ENCODE results near the gene RAD23A. TPM values are rescaled to one million over a fixed set of nuclear protein-coding genes. Genes with fewer than 3 reads are reported as not detected.
A peak's percentile ranks its signal among the peaks of the same experiment; 100 is the strongest.

RAD23A gene
- 100 to 1,000 TPM; 108 to 140 (median 129) TPM for total RNA-seq (2021; fragmentation: NEBNext Ultra II Directional; extraction: Animal tissue kit (Norgen Biotek cat#: 25700))
- long read RNA-seq, transcript RAD23A-203 (9 exons, 1,746 nt) = major isoform, 100 of 205 reads
- long read RNA-seq, transcript RAD23A-201 (9 exons, 1,736 nt) = minor isoform, 86 of 205 reads
- long read RNA-seq, partial matches to known transcripts = 9 of 205 reads
- long read RNA-seq, other reads (novel, unspliced or antisense) = 7 of 205 reads

DNA sequence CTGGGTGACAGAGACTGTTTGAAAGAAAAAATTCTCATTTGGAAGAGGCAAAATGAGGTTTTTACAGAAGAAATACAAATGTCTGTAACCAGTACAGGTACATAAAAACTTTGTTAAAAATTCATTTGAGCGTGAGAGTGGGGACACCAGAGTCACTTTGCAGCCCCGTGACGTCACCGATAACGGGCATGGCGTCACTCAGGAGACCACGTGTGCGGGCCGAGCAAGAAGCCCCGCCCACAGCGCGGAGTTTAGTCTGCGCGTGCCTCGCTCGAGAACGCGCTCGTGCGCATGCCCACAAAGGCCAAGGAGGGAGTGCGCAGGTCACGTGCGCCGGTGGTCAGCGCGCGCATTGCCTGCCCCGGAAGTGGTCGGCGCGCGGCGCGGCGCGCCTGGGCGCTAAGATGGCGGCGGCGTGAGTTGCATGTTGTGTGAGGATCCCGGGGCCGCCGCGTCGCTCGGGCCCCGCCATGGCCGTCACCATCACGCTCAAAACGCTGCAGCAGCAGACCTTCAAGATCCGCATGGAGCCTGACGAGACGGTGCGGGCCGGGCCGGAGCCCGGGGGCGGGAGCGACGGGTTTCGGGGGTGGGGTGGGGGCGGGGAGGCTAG, at the start of gene RAD23A:
RAD23A (plus strand) TSS at position 384 of the 613 bp plus-strand sequence; CDS start at position 471, 87 bp downstream.
- peak within 1 kb of the TSS; percentile 94 for H3K4me3 Mint-ChIP-seq

GRCh38 chr19:12896460-12896859, 49.2 kb upstream of the RAD23A start:
- H3K4me3 Mint-ChIP-seq = no peak overlapping the region
- TF ChIP-seq, protein P1, sequence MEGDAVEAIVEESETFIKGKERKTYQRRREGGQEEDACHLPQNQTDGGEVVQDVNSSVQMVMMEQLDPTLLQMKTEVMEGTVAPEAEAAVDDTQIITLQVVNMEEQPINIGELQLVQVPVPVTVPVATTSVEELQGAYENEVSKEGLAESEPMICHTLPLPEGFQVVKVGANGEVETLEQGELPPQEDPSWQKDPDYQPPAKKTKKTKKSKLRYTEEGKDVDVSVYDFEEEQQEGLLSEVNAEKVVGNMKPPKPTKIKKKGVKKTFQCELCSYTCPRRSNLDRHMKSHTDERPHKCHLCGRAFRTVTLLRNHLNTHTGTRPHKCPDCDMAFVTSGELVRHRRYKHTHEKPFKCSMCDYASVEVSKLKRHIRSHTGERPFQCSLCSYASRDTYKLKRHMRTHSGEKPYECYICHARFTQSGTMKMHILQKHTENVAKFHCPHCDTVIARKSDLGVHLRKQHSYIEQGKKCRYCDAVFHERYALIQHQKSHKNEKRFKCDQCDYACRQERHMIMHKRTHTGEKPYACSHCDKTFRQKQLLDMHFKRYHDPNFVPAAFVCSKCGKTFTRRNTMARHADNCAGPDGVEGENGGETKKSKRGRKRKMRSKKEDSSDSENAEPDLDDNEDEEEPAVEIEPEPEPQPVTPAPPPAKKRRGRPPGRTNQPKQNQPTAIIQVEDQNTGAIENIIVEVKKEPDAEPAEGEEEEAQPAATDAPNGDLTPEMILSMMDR (IDR thresholded peaks at IDR 0.05) = no peak

More for the DNA sequence above, at the start of gene RAD23A:
- peak; percentile 97 for DNase-seq
- no peaks in the 10 kb centered on the region for H3K9me3 Mint-ChIP-seq
- peaks cover 7% of the 10 kb centered on the region for H3K27me3 Mint-ChIP-seq (ENCODE audit: insufficient read depth)
- H3K36me3 Mint-ChIP-seq (ENCODE audit: low read depth) = peaks cover 59% of the 10 kb centered on the region
- peaks cover 39% of the 10 kb centered on the region for H3K4me1 Mint-ChIP-seq (ENCODE audit: low read depth)
- TF ChIP-seq, protein P1 (IDR thresholded peaks at IDR 0.05) = no peak
- peak within 1 kb of the TSS; percentile 95 for H3K27ac Mint-ChIP-seq

GRCh38 chr19:12899891-12900518, 45.7 kb upstream of the RAD23A start:
- Mint-ChIP-seq H3K27ac (no peak overlapping the region), H3K36me3 (ENCODE audit: low read depth) (peaks cover 4% of the 10 kb centered on the region; the same call in 1 of the 2 replicates), H3K9me3 (no peaks in the 10 kb centered on the region), H3K27me3 (ENCODE audit: insufficient read depth) (no peaks in the 10 kb centered on the region; the same call in 1 of the 2 replicates), H3K4me1 (ENCODE audit: low read depth) (no peaks in the 10 kb centered on the region), H3K4me3 (no peak overlapping the region)
- DNase-seq = no peak
- TF ChIP-seq, protein P1 (IDR thresholded peaks at IDR 0.05) = no peak

More at GRCh38 chr19:12896460-12896859, 49.2 kb upstream of the RAD23A start:
- no peak for DNase-seq
- peaks cover 9% of the 10 kb centered on the region for H3K4me1 Mint-ChIP-seq (ENCODE audit: low read depth)
- H3K27ac Mint-ChIP-seq = no peak overlapping the region
- H3K27me3 Mint-ChIP-seq (ENCODE audit: insufficient read depth) = no peaks in the 10 kb centered on the region; the same call in 1 of the 2 replicates
- peaks cover 4% of the 10 kb centered on the region; the same call in 1 of the 2 replicates for H3K36me3 Mint-ChIP-seq (ENCODE audit: low read depth)
- no peaks in the 10 kb centered on the region for H3K9me3 Mint-ChIP-seq

GRCh38 chr19:12907166-12907565, 38.5 kb upstream of the RAD23A start:
- DNase-seq = no peak
- peaks cover under 1% of the 10 kb centered on the region; the same call in 1 of the 2 replicates for H3K4me1 Mint-ChIP-seq (ENCODE audit: low read depth)
- no peaks in the 10 kb centered on the region for H3K36me3 Mint-ChIP-seq (ENCODE audit: low read depth)
- peaks cover 3% of the 10 kb centered on the region for H3K27me3 Mint-ChIP-seq (ENCODE audit: insufficient read depth)
- H3K9me3 Mint-ChIP-seq = no peaks in the 10 kb centered on the region
- TF ChIP-seq, protein P1 (IDR thresholded peaks at IDR 0.05) = no peak
- H3K27ac Mint-ChIP-seq = no peak overlapping the region
- H3K4me3 Mint-ChIP-seq = no peak overlapping the region

- no peaks in the 10 kb centered on the region for H3K36me3 Mint-ChIP-seq (ENCODE audit: low read depth)
- no peak for DNase-seq
- H3K4me3 Mint-ChIP-seq = no peak overlapping the region
- H3K9me3 Mint-ChIP-seq = no peaks in the 10 kb centered on the region
- TF ChIP-seq, protein P1 (IDR thresholded peaks at IDR 0.05) = no peak
- peaks cover 9% of the 10 kb centered on the region for H3K27me3 Mint-ChIP-seq (ENCODE audit: insufficient read depth)
- peaks cover 22% of the 10 kb centered on the region; the same call in 1 of the 2 replicates for H3K4me1 Mint-ChIP-seq (ENCODE audit: low read depth)
- H3K27ac Mint-ChIP-seq = no peak overlapping the region
These were observed 33.1 kb upstream of the RAD23A start for GRCh38 chr19:12912571-12912970.

Data from HFFc6 (cell line).